Measurements from ENCODE around the gene MAP1LC3A. TPM values are rescaled to one million over a fixed set of nuclear protein-coding genes. Genes with fewer than 3 reads are reported as not detected.
A peak's percentile ranks its signal among the peaks of the same experiment; 100 is the strongest.

MAP1LC3A gene
- total RNA-seq, 1 donor from 2014 or later = 67.2 TPM

- peaks cover 25% of the 10 kb centered on the region for H3K36me3 Mint-ChIP-seq (ENCODE audit: unreplicated experiment)
- H3K27ac Mint-ChIP-seq (ENCODE audit: unreplicated experiment) = peak overlapping the region; percentile 95
- H3K4me1 Mint-ChIP-seq (ENCODE audit: unreplicated experiment) = peaks cover 49% of the 10 kb centered on the region
- peak; percentile 40 for DNase-seq (ENCODE audit: extremely low spot score, unreplicated experiment)
- H3K4me3 Mint-ChIP-seq (ENCODE audit: unreplicated experiment) = no peak overlapping the region
- H3K27me3 Mint-ChIP-seq (ENCODE audit: unreplicated experiment) = no peaks in the 10 kb centered on the region
- H3K9me3 Mint-ChIP-seq (ENCODE audit: unreplicated experiment) = no peaks in the 10 kb centered on the region
- no peak for TF ChIP-seq CTCF (IDR thresholded peaks at IDR 0.05)
These were observed 31.5 kb upstream of the MAP1LC3A start for GRCh38 chr20:34527016-34527415.

- H3K4me1 Mint-ChIP-seq (ENCODE audit: unreplicated experiment) = peaks cover 31% of the 10 kb centered on the region
- no peaks in the 10 kb centered on the region for H3K27me3 Mint-ChIP-seq (ENCODE audit: unreplicated experiment)
- H3K27ac Mint-ChIP-seq (ENCODE audit: unreplicated experiment) = peak overlapping the region; percentile 47
- no peaks in the 10 kb centered on the region for H3K9me3 Mint-ChIP-seq (ENCODE audit: unreplicated experiment)
- no peak for TF ChIP-seq CTCF (IDR thresholded peaks at IDR 0.05)
- no peak for DNase-seq (ENCODE audit: extremely low spot score, unreplicated experiment)
- no peak overlapping the region for H3K4me3 Mint-ChIP-seq (ENCODE audit: unreplicated experiment)
- H3K36me3 Mint-ChIP-seq (ENCODE audit: unreplicated experiment) = peaks cover 23% of the 10 kb centered on the region
These were observed 29.6 kb upstream of the MAP1LC3A start for GRCh38 chr20:34528921-34529297.

- Mint-ChIP-seq H3K4me1 (ENCODE audit: unreplicated experiment) (peaks cover 24% of the 10 kb centered on the region), H3K27me3 (ENCODE audit: unreplicated experiment) (no peaks in the 10 kb centered on the region), H3K4me3 (ENCODE audit: unreplicated experiment) (no peak overlapping the region), H3K36me3 (ENCODE audit: unreplicated experiment) (peaks cover 30% of the 10 kb centered on the region), H3K9me3 (ENCODE audit: unreplicated experiment) (no peaks in the 10 kb centered on the region), H3K27ac (ENCODE audit: unreplicated experiment) (no peak overlapping the region)
- no peak for TF ChIP-seq CTCF (IDR thresholded peaks at IDR 0.05)
- no peak for DNase-seq (ENCODE audit: extremely low spot score, unreplicated experiment)
These were observed 28.8 kb upstream of the MAP1LC3A start for GRCh38 chr20:34529742-34530141.

DNA sequence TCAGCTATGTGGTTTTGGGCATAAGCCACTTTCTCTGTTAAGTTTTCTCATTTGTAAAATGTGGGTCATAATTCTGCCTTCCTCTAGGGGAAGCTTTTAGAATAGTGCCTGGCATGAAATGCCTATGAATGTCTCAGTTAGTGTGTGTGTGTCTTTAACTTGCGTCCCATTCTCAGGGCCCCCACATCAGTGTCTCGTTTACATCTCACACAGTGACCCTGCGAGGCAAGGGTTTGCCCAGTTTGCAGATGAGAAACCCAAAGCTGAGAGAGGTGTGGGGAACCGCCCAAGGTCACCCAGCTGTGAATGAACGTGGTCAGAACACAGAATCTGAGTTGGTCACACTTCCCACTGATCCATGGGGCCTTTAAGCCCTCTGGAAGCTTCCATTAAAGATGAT lies 28.2 kb upstream of the MAP1LC3A start:
- H3K4me3 Mint-ChIP-seq (ENCODE audit: unreplicated experiment) = no peak overlapping the region
- H3K36me3 Mint-ChIP-seq (ENCODE audit: unreplicated experiment) = peaks cover 30% of the 10 kb centered on the region
- TF ChIP-seq CTCF (IDR thresholded peaks at IDR 0.05) = no peak
- no peak overlapping the region for H3K27ac Mint-ChIP-seq (ENCODE audit: unreplicated experiment)
- no peaks in the 10 kb centered on the region for H3K27me3 Mint-ChIP-seq (ENCODE audit: unreplicated experiment)
- no peaks in the 10 kb centered on the region for H3K9me3 Mint-ChIP-seq (ENCODE audit: unreplicated experiment)
- peaks cover 18% of the 10 kb centered on the region for H3K4me1 Mint-ChIP-seq (ENCODE audit: unreplicated experiment)
- no peak for DNase-seq (ENCODE audit: extremely low spot score, unreplicated experiment)

GRCh38 chr20:34531608-34532265 lies 26.8 kb upstream of the MAP1LC3A start:
- no peak for DNase-seq (ENCODE audit: extremely low spot score, unreplicated experiment)
- TF ChIP-seq CTCF (IDR thresholded peaks at IDR 0.05) = no peak
- no peaks in the 10 kb centered on the region for H3K9me3 Mint-ChIP-seq (ENCODE audit: unreplicated experiment)
- H3K4me3 Mint-ChIP-seq (ENCODE audit: unreplicated experiment) = no peak overlapping the region
- peaks cover 4% of the 10 kb centered on the region for H3K4me1 Mint-ChIP-seq (ENCODE audit: unreplicated experiment)
- peaks cover 38% of the 10 kb centered on the region for H3K36me3 Mint-ChIP-seq (ENCODE audit: unreplicated experiment)
- H3K27ac Mint-ChIP-seq (ENCODE audit: unreplicated experiment) = no peak overlapping the region
- H3K27me3 Mint-ChIP-seq (ENCODE audit: unreplicated experiment) = no peaks in the 10 kb centered on the region
